Measurements from ENCODE around the gene MCRS1. TPM values are rescaled to one million over a fixed set of nuclear protein-coding genes. Genes with fewer than 3 reads are reported as not detected.
A peak's percentile ranks its signal among the peaks of the same experiment; 100 is the strongest.
"Not testable (repeated sequence)": the region's sequence is repeated elsewhere in the genome, so short reads cannot be mapped to it uniquely, and the experiment has no call there.

The MCRS1 gene
- total RNA-seq, 1 donor from 2014 or later, result 50.0 TPM

GRCh38 chr12:49609059-49609874 is 41.3 kb upstream of the MCRS1 start:
- peak; percentile 57 for DNase-seq
- no peaks in the 10 kb centered on the region for H3K36me3 ChIP-seq
- H3K27ac ChIP-seq, result no peak overlapping the region
- H3K4me3 ChIP-seq, result no peak overlapping the region
- ATAC-seq, result peak; percentile 80 to 94
- no peak for TF ChIP-seq CTCF (IDR thresholded peaks at IDR 0.05)
- H3K9me3 ChIP-seq, result no peaks in the 10 kb centered on the region
- H3K4me1 ChIP-seq, result no peaks in the 10 kb centered on the region
- intact Hi-C loops (cut with DNase I), result no loop called here
- no peaks in the 10 kb centered on the region for H3K27me3 ChIP-seq (ENCODE audit: low read depth)

- ATAC-seq; H3K9me3 ChIP-seq; H3K36me3 ChIP-seq; DNase-seq; H3K27ac ChIP-seq; H3K4me1 ChIP-seq; H3K27me3 ChIP-seq (ENCODE audit: low read depth); H3K4me3 ChIP-seq; intact Hi-C loops (cut with DNase I): not testable (repeated sequence)
These were observed 37.6 kb upstream of the MCRS1 start, which contains the start of gene FAM186B for GRCh38 chr12:49605539-49605938. TSS of gene FAM186B (minus strand) at chr12:49605639. CDS start at chr12:49605477, 162 bp downstream.

- no peak overlapping the region for H3K4me3 ChIP-seq
- no peaks in the 10 kb centered on the region for H3K36me3 ChIP-seq
- no peaks in the 10 kb centered on the region for H3K27me3 ChIP-seq (ENCODE audit: low read depth)
- ATAC-seq (no peak), DNase-seq (no peak)
- no peak overlapping the region for H3K27ac ChIP-seq
- intact Hi-C loops (cut with DNase I), result no loop called here
- no peaks in the 10 kb centered on the region for H3K4me1 ChIP-seq
- no peak for TF ChIP-seq CTCF (IDR thresholded peaks at IDR 0.05)
- H3K9me3 ChIP-seq, result no peaks in the 10 kb centered on the region
These were observed 36.9 kb upstream of the MCRS1 start for GRCh38 chr12:49604856-49605255.

- DNase-seq (no peak), ATAC-seq (no peak)
- intact Hi-C loops (cut with DNase I), result no loop called here
- no peaks in the 10 kb centered on the region for H3K36me3 ChIP-seq
- no peak overlapping the region for H3K4me3 ChIP-seq
- no peaks in the 10 kb centered on the region for H3K9me3 ChIP-seq
- H3K4me1 ChIP-seq, result no peaks in the 10 kb centered on the region
- no peak overlapping the region for H3K27ac ChIP-seq
- H3K27me3 ChIP-seq (ENCODE audit: low read depth), result no peaks in the 10 kb centered on the region
- TF ChIP-seq CTCF (IDR thresholded peaks at IDR 0.05), result no peak
These were observed 35.8 kb upstream of the MCRS1 start for GRCh38 chr12:49603721-49604120.

- no peak overlapping the region for H3K27ac ChIP-seq
- no peaks in the 10 kb centered on the region for H3K27me3 ChIP-seq (ENCODE audit: low read depth)
- ATAC-seq, result no peak
- no peaks in the 10 kb centered on the region for H3K36me3 ChIP-seq
- no peak for DNase-seq
- TF ChIP-seq CTCF (IDR thresholded peaks at IDR 0.05), result no peak
- no peaks in the 10 kb centered on the region for H3K9me3 ChIP-seq
- H3K4me3 ChIP-seq, result no peak overlapping the region
- intact Hi-C loops (cut with DNase I), result no loop called here
- no peaks in the 10 kb centered on the region for H3K4me1 ChIP-seq
These were observed 32.0 kb upstream of the MCRS1 start for GRCh38 chr12:49599961-49600360.

GRCh38 chr12:49598527-49598926 is 30.6 kb upstream of the MCRS1 start:
- no peak overlapping the region for H3K27ac ChIP-seq
- no peaks in the 10 kb centered on the region for H3K27me3 ChIP-seq (ENCODE audit: low read depth)
- DNase-seq (no peak), ATAC-seq (no peak)
- no peak for TF ChIP-seq CTCF (IDR thresholded peaks at IDR 0.05)
- H3K36me3 ChIP-seq, result no peaks in the 10 kb centered on the region
- H3K9me3 ChIP-seq, result no peaks in the 10 kb centered on the region
- no peak overlapping the region for H3K4me3 ChIP-seq
- no peaks in the 10 kb centered on the region for H3K4me1 ChIP-seq
- intact Hi-C loops (cut with DNase I), result no loop called here
